MG63 (cell line): ENCODE results near the gene ORMDL1. TPM values are rescaled to one million over a fixed set of nuclear protein-coding genes. Genes with fewer than 3 reads are reported as not detected.

Experiments used
- DNase-seq: peaks from one replicate; pipeline ENCODE4 v3.0.0-alpha.2; 2020
- H3K27me3 ChIP-seq: fragments of 250-450 bp; sonication (Bioruptor Pico); 2 replicates; pipeline ENCODE4 v1.5.1; 2020; ENCODE audit warnings: mild to moderate bottlenecking, moderate library complexity
- H3K36me3 ChIP-seq: fragments of 250-450 bp; sonication (Bioruptor Pico); 2 replicates; pipeline ENCODE4 v1.5.1; 2020; ENCODE audit warnings: mild to moderate bottlenecking, moderate library complexity
- H3K4me3 ChIP-seq: fragments of 250-450 bp; sonication (Bioruptor Pico); 2 replicates; pipeline ENCODE4 v1.5.1; 2020; ENCODE audit warnings: mild to moderate bottlenecking, moderate library complexity
- H3K9me3 ChIP-seq: fragments of 250-450 bp; sonication (Bioruptor Pico); 2 replicates; pipeline ENCODE4 v1.5.1; 2020; ENCODE audit warnings: mild to moderate bottlenecking, moderate library complexity
- total RNA-seq: library from RNA; depleted of rRNA; stranded (reverse); fragments of >200 nt; shearing (Covaris generic); gene quantifications from 2 replicates; pipeline ENCODE4 v1.2.3, GENCODE V29; 2014; ENCODE audit warnings: low replicate concordance; rRNA removed

Gene ORMDL1
- 63.5 and 98.7 TPM in 2 replicates for total RNA-seq

GRCh38 chr2:189783927-189784867 lies at the start of gene ORMDL1, which contains the start of gene PMS1:
Gene ORMDL1, minus strand, starts transcription at chr2:189784339. Its CDS starts 1,744 bp downstream, at chr2:189782595.
Gene PMS1, plus strand, starts transcription at chr2:189784450. Its CDS starts 7,360 bp downstream, at chr2:189791810.
- Histone ChIP-seq H3K36me3 (peaks cover 71% of the 10 kb centered on the region), H3K27me3 (no peaks in the 10 kb centered on the region), H3K9me3 (no peaks in the 10 kb centered on the region), H3K4me3 (peak within 1 kb of the TSS; percentile 90)
- DNase-seq = peak; percentile 96

- DNase-seq = no peak
- Histone ChIP-seq H3K9me3 (no peaks in the 10 kb centered on the region), H3K27me3 (no peaks in the 10 kb centered on the region), H3K4me3 (no peak overlapping the region), H3K36me3 (peaks cover 52% of the 10 kb centered on the region)
Observed at GRCh38 chr2:189830510-189830909, 46.4 kb upstream of the ORMDL1 start.

GRCh38 chr2:189829102-189829833 lies 45.1 kb upstream of the ORMDL1 start:
- H3K27me3 ChIP-seq = no peaks in the 10 kb centered on the region
- H3K36me3 ChIP-seq = peaks cover 51% of the 10 kb centered on the region
- DNase-seq = no peak
- no peaks in the 10 kb centered on the region for H3K9me3 ChIP-seq
- H3K4me3 ChIP-seq = no peak overlapping the region

GRCh38 chr2:189826039-189826438 lies 41.9 kb upstream of the ORMDL1 start:
- DNase-seq = no peak
- no peaks in the 10 kb centered on the region for H3K9me3 ChIP-seq
- H3K4me3 ChIP-seq = no peak overlapping the region

GRCh38 chr2:189824694-189825396 lies 40.7 kb upstream of the ORMDL1 start:
- Histone ChIP-seq H3K36me3 (peaks cover 38% of the 10 kb centered on the region), H3K27me3 (no peaks in the 10 kb centered on the region), H3K4me3 (no peak overlapping the region), H3K9me3 (no peaks in the 10 kb centered on the region)
- no peak for DNase-seq

More at GRCh38 chr2:189826039-189826438, 41.9 kb upstream of the ORMDL1 start:
- H3K36me3 ChIP-seq = peaks cover 39% of the 10 kb centered on the region
- no peaks in the 10 kb centered on the region for H3K27me3 ChIP-seq

GRCh38 chr2:189821953-189822748 lies 38.0 kb upstream of the ORMDL1 start:
- Histone ChIP-seq H3K36me3 (peaks cover 45% of the 10 kb centered on the region), H3K4me3 (no peak overlapping the region), H3K27me3 (no peaks in the 10 kb centered on the region), H3K9me3 (no peaks in the 10 kb centered on the region; the same call in 1 of the 2 replicates)
- DNase-seq = no peak

- peaks cover 43% of the 10 kb centered on the region for H3K36me3 ChIP-seq
- H3K9me3 ChIP-seq = peaks cover 3% of the 10 kb centered on the region; the same call in 1 of the 2 replicates
- no peaks in the 10 kb centered on the region for H3K27me3 ChIP-seq
- H3K4me3 ChIP-seq = no peak overlapping the region
- no peak for DNase-seq
Observed at GRCh38 chr2:189819297-189819704, 35.2 kb upstream of the ORMDL1 start.

- Histone ChIP-seq H3K4me3 (no peak overlapping the region), H3K9me3 (peaks cover 3% of the 10 kb centered on the region; the same call in 1 of the 2 replicates), H3K27me3 (no peaks in the 10 kb centered on the region), H3K36me3 (peaks cover 51% of the 10 kb centered on the region)
- no peak for DNase-seq
Observed at GRCh38 chr2:189818249-189819038, 34.3 kb upstream of the ORMDL1 start.

- H3K4me3 ChIP-seq = no peak overlapping the region
- peaks cover 94% of the 10 kb centered on the region for H3K36me3 ChIP-seq
- no peak for DNase-seq
- no peaks in the 10 kb centered on the region for H3K27me3 ChIP-seq
- peaks cover 4% of the 10 kb centered on the region for H3K9me3 ChIP-seq
Observed at GRCh38 chr2:189803431-189803830, 19.3 kb upstream of the ORMDL1 start.

- Histone ChIP-seq H3K27me3 (no peaks in the 10 kb centered on the region), H3K9me3 (peaks cover 4% of the 10 kb centered on the region), H3K4me3 (no peak overlapping the region), H3K36me3 (peaks cover 94% of the 10 kb centered on the region)
- DNase-seq = no peak
Observed at GRCh38 chr2:189802396-189802912, 18.3 kb upstream of the ORMDL1 start.

GRCh38 chr2:189799531-189799930 lies 15.4 kb upstream of the ORMDL1 start:
- no peaks in the 10 kb centered on the region for H3K27me3 ChIP-seq
- no peak overlapping the region for H3K4me3 ChIP-seq
- peak; percentile 81 for DNase-seq
- no peaks in the 10 kb centered on the region for H3K9me3 ChIP-seq
- H3K36me3 ChIP-seq = peaks cover 96% of the 10 kb centered on the region

- peaks cover 96% of the 10 kb centered on the region for H3K36me3 ChIP-seq
- no peaks in the 10 kb centered on the region for H3K27me3 ChIP-seq
- DNase-seq = no peak
- H3K9me3 ChIP-seq = no peaks in the 10 kb centered on the region
- no peak overlapping the region for H3K4me3 ChIP-seq
Observed at GRCh38 chr2:189799030-189799331, 14.8 kb upstream of the ORMDL1 start.

GRCh38 chr2:189798312-189799029 lies 14.3 kb upstream of the ORMDL1 start:
- H3K4me3 ChIP-seq = no peak overlapping the region
- H3K36me3 ChIP-seq = peaks cover 96% of the 10 kb centered on the region
- H3K27me3 ChIP-seq = no peaks in the 10 kb centered on the region
- no peaks in the 10 kb centered on the region for H3K9me3 ChIP-seq
- DNase-seq = no peak

- Histone ChIP-seq H3K9me3 (no peaks in the 10 kb centered on the region), H3K4me3 (no peak overlapping the region), H3K36me3 (peaks cover 96% of the 10 kb centered on the region), H3K27me3 (no peaks in the 10 kb centered on the region)
- DNase-seq = no peak
Observed at GRCh38 chr2:189797902-189798301, 13.8 kb upstream of the ORMDL1 start.

- Histone ChIP-seq H3K27me3 (no peaks in the 10 kb centered on the region), H3K9me3 (no peaks in the 10 kb centered on the region), H3K36me3 (peaks cover 85% of the 10 kb centered on the region), H3K4me3 (no peak overlapping the region)
- no peak for DNase-seq
Observed at GRCh38 chr2:189794310-189794709, 10.2 kb upstream of the ORMDL1 start.
